HG02798 (cell line): ENCODE results near the gene NQO1.

Experiments
- ATAC-seq: cut with Tn5 transposase; IDR thresholded peaks from one replicate; pipeline ENCODE4 v1.9.1; 2021; ENCODE audit warnings: mild to moderate bottlenecking; ENCODE audit not compliant: unreplicated experiment, poor library complexity

NQO1 gene

GRCh38 chr16:69709456-69710084, 16.8 kb downstream of the NQO1 start:
- no peak for ATAC-seq

DNA sequence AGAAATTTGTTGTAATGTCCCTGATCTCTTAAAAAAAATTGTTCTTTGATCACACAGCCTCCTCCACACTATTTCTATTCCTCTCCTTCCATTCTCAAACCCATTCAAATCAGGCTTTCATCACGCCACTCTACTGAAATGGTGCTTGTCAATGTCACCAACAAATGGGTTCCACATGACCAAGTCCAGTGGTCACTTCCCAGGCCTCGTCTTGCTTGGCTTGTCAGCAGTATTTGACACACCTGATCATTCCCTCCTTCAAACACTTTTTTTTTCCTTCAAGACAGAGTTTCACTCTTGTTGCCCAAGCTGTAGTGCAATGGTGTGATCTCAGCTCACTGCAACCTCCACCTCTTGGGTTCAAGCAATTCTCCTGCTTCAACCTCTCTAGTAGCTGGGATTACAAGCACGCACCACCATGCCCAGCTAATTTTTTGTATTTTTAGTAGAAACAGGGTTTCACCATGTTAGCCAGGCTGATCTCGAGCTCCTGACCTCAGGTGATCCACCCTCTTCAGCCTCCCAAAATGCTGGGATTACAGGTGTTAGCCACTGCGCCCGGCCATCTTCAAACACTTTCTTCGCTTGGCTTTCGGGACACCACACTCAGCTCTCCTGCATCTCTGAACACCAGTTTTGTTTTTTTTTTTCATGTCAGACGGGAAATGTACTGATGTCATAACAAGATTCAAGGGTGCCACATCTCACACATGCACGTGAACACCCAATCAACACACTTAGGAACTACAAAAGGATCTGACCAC, 18.3 kb downstream of the NQO1 start:
- ATAC-seq, result no peak

GRCh38 chr16:69706975-69707340, 19.4 kb downstream of the NQO1 start:
- no peak for ATAC-seq

GRCh38 chr16:69706256-69706974, 19.9 kb downstream of the NQO1 start:
- ATAC-seq, result no peak

DNA sequence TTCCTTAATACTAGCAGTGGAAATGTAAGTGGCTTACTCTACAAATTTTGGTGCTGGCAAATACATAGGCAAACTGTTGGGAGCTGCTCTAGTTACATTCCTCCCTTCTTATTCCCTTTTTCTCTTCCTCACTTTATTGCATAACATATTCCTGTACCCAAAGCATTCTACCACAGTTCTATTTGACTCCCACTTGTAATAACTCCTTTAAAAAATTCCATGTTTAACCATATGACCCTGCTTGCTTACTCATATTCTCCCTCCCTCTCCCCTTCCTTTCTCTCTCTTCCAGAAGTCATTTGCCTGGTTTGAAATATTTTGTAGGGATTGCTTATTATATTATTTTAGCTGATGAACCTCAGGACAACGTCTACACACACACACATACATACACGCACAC, 22.7 kb downstream of the NQO1 start:
- no peak for ATAC-seq

- ATAC-seq, result no peak
Measured at GRCh38 chr16:69701866-69702265, 24.5 kb downstream of the NQO1 start.

DNA sequence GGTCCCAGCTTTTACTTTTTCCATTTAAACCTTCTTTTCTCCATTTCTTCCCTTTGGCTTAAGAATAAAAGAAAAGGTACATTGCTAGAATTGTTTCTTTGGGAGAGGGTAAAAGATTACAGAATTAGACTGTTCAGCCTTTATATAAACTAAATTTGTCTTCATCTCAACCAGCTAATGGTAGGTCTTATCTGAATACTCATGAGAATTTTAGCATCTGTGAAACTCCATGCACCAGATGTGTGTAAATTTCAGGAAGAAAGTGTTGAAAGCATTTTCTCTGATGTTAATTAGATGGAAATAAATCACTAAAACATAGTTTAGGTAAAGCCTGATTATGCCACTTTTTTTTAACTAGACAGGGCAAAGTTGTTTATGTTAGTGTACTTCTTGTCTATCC, 24.9 kb downstream of the NQO1 start:
- no peak for ATAC-seq

- ATAC-seq, result no peak
Measured at GRCh38 chr16:69699915-69700314, 26.4 kb downstream of the NQO1 start.

DNA sequence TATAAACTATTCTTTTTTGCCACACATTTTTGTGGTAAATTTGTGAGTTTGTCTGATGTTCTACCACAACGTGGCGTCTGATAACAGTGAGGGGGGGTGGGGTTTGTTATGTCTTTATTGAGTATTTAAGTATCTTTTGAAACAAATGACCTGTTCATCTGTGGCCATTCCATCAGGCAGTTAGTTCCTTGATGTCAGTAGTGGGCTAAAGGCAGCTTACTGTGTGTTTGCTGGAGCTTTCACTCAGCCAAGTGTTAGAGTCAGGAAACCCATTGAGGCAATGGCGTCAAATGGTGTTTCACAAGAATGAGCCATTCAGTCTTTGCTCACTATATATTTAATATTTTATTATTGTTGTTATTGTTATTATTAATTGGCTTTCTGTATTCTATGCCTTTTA, 28.0 kb downstream of the NQO1 start:
- no peak for ATAC-seq

GRCh38 chr16:69693916-69694315, 32.4 kb downstream of the NQO1 start:
- ATAC-seq, result no peak

DNA sequence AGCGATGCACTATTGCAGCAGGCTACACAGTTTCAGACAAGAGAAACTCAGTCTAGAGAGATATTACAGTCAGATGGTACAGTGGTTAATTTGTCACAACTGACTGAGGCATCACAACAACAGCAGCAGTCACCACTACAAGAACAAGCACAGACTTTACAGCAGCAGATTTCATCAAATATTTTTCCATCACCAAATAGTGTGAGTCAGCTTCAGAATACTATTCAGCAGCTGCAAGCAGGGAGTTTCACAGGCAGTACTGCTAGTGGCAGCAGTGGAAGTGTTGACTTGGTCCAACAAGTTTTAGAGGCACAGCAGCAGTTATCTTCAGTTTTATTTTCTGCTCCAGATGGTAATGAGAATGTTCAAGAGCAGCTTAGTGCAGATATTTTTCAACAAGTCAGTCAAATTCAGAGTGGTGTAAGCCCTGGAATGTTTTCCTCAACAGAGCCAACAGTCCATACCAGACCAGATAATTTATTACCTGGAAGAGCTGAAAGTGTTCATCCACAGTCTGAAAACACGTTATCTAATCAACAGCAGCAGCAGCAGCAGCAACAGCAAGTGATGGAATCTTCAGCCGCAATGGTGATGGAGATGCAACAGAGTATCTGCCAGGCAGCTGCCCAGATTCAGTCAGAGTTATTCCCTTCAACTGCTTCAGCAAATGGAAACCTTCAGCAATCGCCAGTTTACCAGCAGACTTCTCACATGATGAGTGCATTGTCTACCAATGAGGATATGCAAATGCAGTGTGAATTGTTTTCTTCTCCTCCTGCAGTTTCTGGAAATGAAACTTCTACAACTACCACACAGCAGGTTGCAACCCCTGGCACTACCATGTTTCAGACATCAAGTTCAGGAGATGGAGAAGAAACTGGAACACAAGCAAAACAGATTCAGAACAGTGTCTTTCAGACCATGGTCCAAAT, 34.1 kb downstream of the NQO1 start:
- no peak for ATAC-seq

DNA sequence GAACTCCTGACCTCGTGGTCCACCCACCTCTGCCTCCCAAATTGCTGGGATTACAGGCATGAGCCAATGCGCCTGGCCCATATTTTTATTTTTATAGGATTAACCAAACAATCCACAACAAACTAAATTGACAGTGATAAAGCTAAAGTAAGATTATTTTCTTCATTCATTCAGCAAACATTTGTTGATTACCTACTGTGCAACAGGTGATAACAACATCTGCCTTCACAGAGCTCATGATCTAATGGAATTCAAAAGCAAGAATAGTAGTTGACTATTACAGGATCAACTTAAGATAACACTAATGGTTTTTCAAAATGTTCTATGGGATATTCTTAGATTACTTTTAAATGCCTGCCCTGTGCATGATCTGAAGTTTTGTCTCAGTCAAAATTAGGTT, 37.8 kb downstream of the NQO1 start:
- ATAC-seq, result no peak

GRCh38 chr16:69680358-69680757, 46.0 kb downstream of the NQO1 start:
- ATAC-seq, result no peak

- ATAC-seq, result no peak
Measured at GRCh38 chr16:69672998-69673713, 53.2 kb downstream of the NQO1 start.

- ATAC-seq, result no peak
Measured at GRCh38 chr16:69672315-69672997, 53.9 kb downstream of the NQO1 start.

GRCh38 chr16:69669577-69669976, 56.8 kb downstream of the NQO1 start:
- no peak for ATAC-seq

GRCh38 chr16:69663846-69664245, 62.5 kb downstream of the NQO1 start:
- ATAC-seq, result no peak

- no peak for ATAC-seq
Measured at GRCh38 chr16:69662901-69663300, 63.5 kb downstream of the NQO1 start.

DNA sequence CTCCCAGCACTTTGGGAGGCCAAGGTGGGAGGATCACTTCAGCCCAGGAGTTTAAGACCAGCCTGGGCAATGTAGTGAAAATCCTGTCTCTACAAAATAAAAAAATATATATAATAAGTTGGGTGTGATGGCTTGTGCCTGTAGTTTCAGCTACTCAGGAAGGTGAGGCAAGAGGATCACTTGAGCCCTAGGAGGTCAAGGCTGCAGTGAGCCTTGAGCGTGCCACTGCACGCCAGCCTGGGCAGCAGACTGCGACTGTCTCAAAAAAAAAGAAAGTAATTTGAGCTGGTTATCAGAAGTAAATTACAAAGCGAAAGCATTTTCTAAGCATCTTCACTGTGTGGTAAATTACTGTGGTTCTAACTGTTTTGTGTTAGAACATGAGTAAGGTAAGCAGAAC, 66.2 kb downstream of the NQO1 start:
- ATAC-seq, result no peak
